GM18907 (cell line): Measurements from ENCODE around the gene P2RY11.

Source experiments
- ATAC-seq: cut with Tn5 transposase; IDR thresholded peaks from one replicate; pipeline ENCODE4 v1.9.1; 2021; ENCODE audit warnings: mild to moderate bottlenecking, moderate library complexity; ENCODE audit not compliant: unreplicated experiment

P2RY11 gene

GRCh38 chr19:10092648-10093294 lies 18.7 kb upstream of the P2RY11 start:
- ATAC-seq, result no peak

GRCh38 chr19:10093295-10094186 lies 18.0 kb upstream of the P2RY11 start:
- ATAC-seq, result no peak

GRCh38 chr19:10095622-10095947 lies 15.9 kb upstream of the P2RY11 start:
- no peak for ATAC-seq

GRCh38 chr19:10095948-10096614 lies 15.4 kb upstream of the P2RY11 start:
- ATAC-seq, result peak; percentile 67

- no peak for ATAC-seq
Measured at GRCh38 chr19:10096615-10096963, 14.9 kb upstream of the P2RY11 start.

- no peak for ATAC-seq
Measured at GRCh38 chr19:10100163-10100785, 11.2 kb upstream of the P2RY11 start.

GRCh38 chr19:10102787-10103236 lies 8.7 kb upstream of the P2RY11 start:
- peak; percentile 23 for ATAC-seq

- ATAC-seq, result no peak
Measured at GRCh38 chr19:10104130-10104513, 7.4 kb upstream of the P2RY11 start.

GRCh38 chr19:10104665-10105508 lies 6.6 kb upstream of the P2RY11 start:
- peak; percentile 51 for ATAC-seq

- peak; percentile 23 for ATAC-seq
Measured at GRCh38 chr19:10105509-10106099, 5.9 kb upstream of the P2RY11 start.

GRCh38 chr19:10106100-10106936 lies 5.2 kb upstream of the P2RY11 start, which contains the start of gene PPAN:
TSS of gene PPAN (plus strand) at chr19:10106362. CDS start at chr19:10106395, 33 bp downstream.
- peak; percentile 51 for ATAC-seq

- no peak for ATAC-seq
Measured at GRCh38 chr19:10107254-10107653, 4.2 kb upstream of the P2RY11 start.

- no peak for ATAC-seq
Measured at GRCh38 chr19:10107817-10108367, 3.6 kb upstream of the P2RY11 start.

- no peak for ATAC-seq
Measured at GRCh38 chr19:10109528-10109927, 2.0 kb upstream of the P2RY11 start.

GRCh38 chr19:10110076-10110971 lies 1.2 kb upstream of the P2RY11 start:
- no peak for ATAC-seq

- ATAC-seq, result no peak
Measured at GRCh38 chr19:10110972-10111317, 548 bp upstream of the P2RY11 start.

- no peak for ATAC-seq
Measured at GRCh38 chr19:10112037-10112761, 706 bp downstream of the P2RY11 start.
